ENCODE results near the gene LRRC58.

LRRC58 gene

GRCh38 chr3:120348991-120349854 lies at the start of gene LRRC58:
LRRC58 (minus strand) TSS chr3:120349354; CDS start chr3:120349243, 111 bp downstream.
- Histone ChIP-seq H3K4me2 (ENCODE audit: low read depth, low read length, poor library complexity, severe bottlenecking) (peak within 1 kb of the TSS; percentile 99), H2AFZ (ENCODE audit: low read depth, low read length, severe bottlenecking) (peak within 1 kb of the TSS; percentile 84), H3F3A (ENCODE audit: insufficient read depth) (peaks cover 7% of the 10 kb centered on the region), H3K9me2 (replicated peaks; ENCODE audit: insufficient read depth, low read length) (no peaks in the 10 kb centered on the region), H3K4me3 (ENCODE audit: insufficient read depth, low read length, poor library complexity, severe bottlenecking) (peak within 1 kb of the TSS; percentile 78), H3K79me2 (ENCODE audit: insufficient read depth, low read length) (peaks cover 46% of the 10 kb centered on the region), H4K20me1 (ENCODE audit: low read depth, low read length) (peaks cover 9% of the 10 kb centered on the region; the same call in 1 of the 2 replicates), H3K36me3 (ENCODE audit: low read length) (peaks cover 27% of the 10 kb centered on the region), H3K9ac (ENCODE audit: low read length) (peak within 1 kb of the TSS; percentile 73), H3K27me3 (ENCODE audit: low read length) (no peaks in the 10 kb centered on the region), H3K27ac (ENCODE audit: low read depth, low read length) (peak within 1 kb of the TSS; percentile 74), H3K9me3 (ENCODE audit: insufficient read depth, low read length) (no peaks in the 10 kb centered on the region)
- TF ChIP-seq EZH2phosphoT487 (conservative IDR thresholded peaks at IDR 0.05; ENCODE audit: low read length) (no peak), CTCF (IDR thresholded peaks at IDR 0.05; ENCODE audit: insufficient read depth, low read length, poor library complexity, severe bottlenecking) (no peak)

- H3K27ac ChIP-seq (ENCODE audit: low read depth, low read length): no peak overlapping the region
- H3K4me2 ChIP-seq (ENCODE audit: low read depth, low read length, poor library complexity, severe bottlenecking): no peak overlapping the region
- H4K20me1 ChIP-seq (ENCODE audit: low read depth, low read length): no peaks in the 10 kb centered on the region
- H2AFZ ChIP-seq (ENCODE audit: low read depth, low read length, severe bottlenecking): no peak overlapping the region
- no peaks in the 10 kb centered on the region for H3K27me3 ChIP-seq (ENCODE audit: low read length)
- no peaks in the 10 kb centered on the region for H3K79me2 ChIP-seq (ENCODE audit: insufficient read depth, low read length)
- no peaks in the 10 kb centered on the region for H3K9me2 ChIP-seq (replicated peaks; ENCODE audit: insufficient read depth, low read length)
- no peaks in the 10 kb centered on the region for H3F3A ChIP-seq (ENCODE audit: insufficient read depth)
- H3K36me3 ChIP-seq (ENCODE audit: low read length): no peaks in the 10 kb centered on the region
- TF ChIP-seq CTCF (IDR thresholded peaks at IDR 0.05; ENCODE audit: insufficient read depth, low read length, poor library complexity, severe bottlenecking) (no peak), EZH2phosphoT487 (conservative IDR thresholded peaks at IDR 0.05; ENCODE audit: low read length) (no peak)
- H3K9ac ChIP-seq (ENCODE audit: low read length): no peak overlapping the region
- H3K9me3 ChIP-seq (ENCODE audit: insufficient read depth, low read length): no peaks in the 10 kb centered on the region
- no peak overlapping the region for H3K4me3 ChIP-seq (ENCODE audit: insufficient read depth, low read length, poor library complexity, severe bottlenecking)
These were observed 47.3 kb upstream of the LRRC58 start for GRCh38 chr3:120396469-120396868.

GRCh38 chr3:120394347-120394746 lies 45.2 kb upstream of the LRRC58 start:
- Histone ChIP-seq H4K20me1 (ENCODE audit: low read depth, low read length) (no peaks in the 10 kb centered on the region), H3K4me3 (ENCODE audit: insufficient read depth, low read length, poor library complexity, severe bottlenecking) (no peak overlapping the region), H3K27me3 (ENCODE audit: low read length) (no peaks in the 10 kb centered on the region), H3K4me2 (ENCODE audit: low read depth, low read length, poor library complexity, severe bottlenecking) (no peak overlapping the region), H3K36me3 (ENCODE audit: low read length) (no peaks in the 10 kb centered on the region), H3K9me3 (ENCODE audit: insufficient read depth, low read length) (no peaks in the 10 kb centered on the region), H3K9me2 (replicated peaks; ENCODE audit: insufficient read depth, low read length) (no peaks in the 10 kb centered on the region), H3K79me2 (ENCODE audit: insufficient read depth, low read length) (no peaks in the 10 kb centered on the region), H2AFZ (ENCODE audit: low read depth, low read length, severe bottlenecking) (no peak overlapping the region), H3K9ac (ENCODE audit: low read length) (no peak overlapping the region), H3F3A (ENCODE audit: insufficient read depth) (no peaks in the 10 kb centered on the region), H3K27ac (ENCODE audit: low read depth, low read length) (no peak overlapping the region)
- TF ChIP-seq CTCF (IDR thresholded peaks at IDR 0.05; ENCODE audit: insufficient read depth, low read length, poor library complexity, severe bottlenecking): no peak
- no peak for TF ChIP-seq EZH2phosphoT487 (conservative IDR thresholded peaks at IDR 0.05; ENCODE audit: low read length)

Measured in SU-DHL-6 (cell line).